WTC11 (cell line): ENCODE measurements around the gene SPINK1. TPM values are rescaled to one million over a fixed set of nuclear protein-coding genes. Genes with fewer than 3 reads are reported as not detected.

Experiments used
- ATAC-seq: fragments of 200-7000 bp; cut with Tn5 transposase; 2 replicates; pipeline ENCODE4 v1.10.0; 2021; ENCODE audit warnings: mild to moderate bottlenecking, moderate library complexity
- CTCF ChIA-PET: fragments of 300-600 bp; sonication (Branson Sonifier 250); formaldehyde crosslinking; loops from one replicate; lab custom pipeline; 2021; ENCODE audit warnings: antibody characterized with exemption; lab: Charles Lee
- POLR2A ChIA-PET: fragments of 350-600 bp; sonication (Branson Sonifier 250); formaldehyde crosslinking; loops from one replicate; lab custom pipeline; 2021; ENCODE audit warnings: antibody characterized with exemption; lab: Charles Lee
- DNase-seq: peaks from one replicate; pipeline ENCODE4 v3.0.0; 2021; ENCODE audit warnings: low spot score
- H3K27ac Mint-ChIP-seq: 2 replicates; pipeline ENCODE4 v1.8.0; 2021; ENCODE audit warnings: mixed read lengths
- H3K27me3 Mint-ChIP-seq: 2 replicates; pipeline ENCODE4 v1.8.0; 2021; ENCODE audit warnings: low read depth, mild to moderate bottlenecking, moderate library complexity, mixed read lengths
- H3K36me3 Mint-ChIP-seq: 2 replicates; pipeline ENCODE4 v1.8.0; 2021; ENCODE audit warnings: mixed read lengths
- H3K4me1 Mint-ChIP-seq: 2 replicates; pipeline ENCODE4 v1.8.0; 2022; ENCODE audit warnings: mixed read lengths
- H3K4me3 Mint-ChIP-seq: 2 replicates; pipeline ENCODE4 v1.8.0; 2021; ENCODE audit warnings: mild to moderate bottlenecking, moderate library complexity, mixed read lengths
- H3K9me3 Mint-ChIP-seq: 2 replicates; pipeline ENCODE4 v1.8.0; 2021; ENCODE audit warnings: mixed read lengths
- AFF4 ChIP-seq: sonication (generic); formaldehyde crosslinking; IDR thresholded peaks from 2 replicates; pipeline ENCODE4 v1.8.1; 2023; ENCODE audit warnings: mild to moderate bottlenecking, missing genetic modification reagents, borderline replicate concordance
- ATF3 ChIP-seq: sonication (generic); formaldehyde crosslinking; conservative IDR thresholded peaks from 2 replicates; pipeline ENCODE4 v1.8.1; 2022; ENCODE audit warnings: mild to moderate bottlenecking, missing genetic modification reagents
- CBFB ChIP-seq: sonication (generic); formaldehyde crosslinking; IDR thresholded peaks from 2 replicates; pipeline ENCODE4 v1.8.1; 2022; ENCODE audit warnings: mild to moderate bottlenecking, low read depth, missing genetic modification reagents
- E2F1 ChIP-seq: sonication (generic); formaldehyde crosslinking; IDR thresholded peaks from 2 replicates; pipeline ENCODE4 v1.8.0; 2022; ENCODE audit warnings: mild to moderate bottlenecking, missing genetic modification reagents
- E2F5 ChIP-seq: sonication (generic); formaldehyde crosslinking; IDR thresholded peaks from 2 replicates; pipeline ENCODE4 v1.8.1; 2022; ENCODE audit warnings: mild to moderate bottlenecking, moderate library complexity, missing genetic modification reagents
- ELF4 ChIP-seq: sonication (generic); formaldehyde crosslinking; IDR thresholded peaks from 2 replicates; pipeline ENCODE4 v1.8.1; 2022; ENCODE audit warnings: low read depth, mild to moderate bottlenecking, moderate library complexity, missing genetic modification reagents
- EMX1 ChIP-seq: fragments of 250-450 bp; sonication (Bioruptor Pico); IDR thresholded peaks from 2 replicates; pipeline ENCODE4 v1.8.0; 2021; ENCODE audit warnings: mild to moderate bottlenecking
- FOXJ3 ChIP-seq: sonication (generic); formaldehyde crosslinking; IDR thresholded peaks from 2 replicates; pipeline ENCODE4 v1.9.0; 2021; ENCODE audit warnings: missing genetic modification reagents, mild to moderate bottlenecking, borderline replicate concordance
- IRF1 ChIP-seq: sonication (generic); formaldehyde crosslinking; IDR thresholded peaks from 2 replicates; pipeline ENCODE4 v1.8.0; 2023; ENCODE audit warnings: missing genetic modification reagents
- NFATC4 ChIP-seq: fragments of 250-450 bp; sonication (Bioruptor Pico); IDR thresholded peaks from 2 replicates; pipeline ENCODE4 v1.9.0; 2021; ENCODE audit warnings: mild to moderate bottlenecking
- PRDM15 ChIP-seq: sonication (generic); formaldehyde crosslinking; IDR thresholded peaks from 2 replicates; pipeline ENCODE4 v1.8.0; 2022; ENCODE audit warnings: missing genetic modification reagents
- RORB ChIP-seq: fragments of 250-450 bp; sonication (Bioruptor Pico); IDR thresholded peaks from 2 replicates; pipeline ENCODE4 v1.9.0; 2021; ENCODE audit warnings: mild to moderate bottlenecking
- STAT6 ChIP-seq: sonication (generic); formaldehyde crosslinking; conservative IDR thresholded peaks from 2 replicates; pipeline ENCODE4 v1.8.1; 2023; ENCODE audit warnings: mild to moderate bottlenecking, low read depth, missing genetic modification reagents, moderate library complexity
- ZMAT4 ChIP-seq: fragments of 250-450 bp; sonication (Bioruptor Pico); IDR thresholded peaks from 2 replicates; pipeline ENCODE4 v1.9.0; 2021; ENCODE audit warnings: mild to moderate bottlenecking
- ZNF232 ChIP-seq: sonication (generic); formaldehyde crosslinking; IDR thresholded peaks from 2 replicates; pipeline ENCODE4 v1.8.0; 2022; ENCODE audit warnings: mild to moderate bottlenecking, missing genetic modification reagents
- ZNF317 ChIP-seq: sonication (generic); formaldehyde crosslinking; IDR thresholded peaks from 2 replicates; pipeline ENCODE4 v1.8.1; 2023; ENCODE audit warnings: low read depth, mild to moderate bottlenecking, moderate library complexity, missing genetic modification reagents, borderline replicate concordance
- ZNF425 ChIP-seq: fragments of 250-450 bp; sonication (Bioruptor Pico); conservative IDR thresholded peaks from 2 replicates; pipeline ENCODE4 v1.9.0; 2021; ENCODE audit warnings: mild to moderate bottlenecking
- ZNF512 ChIP-seq: sonication (generic); formaldehyde crosslinking; IDR thresholded peaks from 2 replicates; pipeline ENCODE4 v1.8.1; 2022; ENCODE audit warnings: missing genetic modification reagents, borderline replicate concordance
- total RNA-seq: library from RNA; stranded (reverse); gene quantifications from 3 replicates; pipeline ENCODE4 v1.2.3, GENCODE V29; 2021

The SPINK1 gene
- total RNA-seq, 1 experiment from 2014 or later: 5.4 TPM

GRCh38 chr5:147789820-147790219 lies 41.7 kb downstream of the SPINK1 start:
- POLR2A ChIA-PET: no interaction called here
- no peak overlapping the region for H3K27ac Mint-ChIP-seq
- no peaks in the 10 kb centered on the region for H3K9me3 Mint-ChIP-seq
- no peak for ATAC-seq
- no peaks in the 10 kb centered on the region for H3K4me1 Mint-ChIP-seq
- CTCF ChIA-PET: no interaction called here
- H3K27me3 Mint-ChIP-seq: no peaks in the 10 kb centered on the region
- DNase-seq: no peak
- no peaks in the 10 kb centered on the region for H3K36me3 Mint-ChIP-seq
- H3K4me3 Mint-ChIP-seq: no peak overlapping the region
- TF ChIP-seq FOXJ3: no peak
- no peak for TF ChIP-seq NFATC4 (CRISPR knock-in tag)
- no peak for TF ChIP-seq AFF4 (CRISPR knock-in tag)
- no peak for TF ChIP-seq ZMAT4 (CRISPR knock-in tag)
- no peak for TF ChIP-seq ZNF317
- TF ChIP-seq ZNF425 (CRISPR knock-in tag): no peak
- no peak for TF ChIP-seq ZNF512 (CRISPR knock-in tag)
- no peak for TF ChIP-seq RORB (CRISPR knock-in tag)
- no peak for TF ChIP-seq E2F5 (CRISPR knock-in tag)
- no peak for TF ChIP-seq ATF3
- no peak for TF ChIP-seq IRF1
- TF ChIP-seq CBFB: no peak
- TF ChIP-seq EMX1 (CRISPR knock-in tag): no peak
- TF ChIP-seq ZNF232: no peak
- TF ChIP-seq STAT6 (CRISPR knock-in tag): no peak
- TF ChIP-seq ELF4 (CRISPR knock-in tag): no peak
- no peak for TF ChIP-seq E2F1 (CRISPR knock-in tag)
- TF ChIP-seq PRDM15: no peak
